UCSD-AML1 (cell line): Measurements from ENCODE around the gene EFCAB5.
"Not testable (repeated sequence)": the region's sequence is repeated elsewhere in the genome, so short reads cannot be mapped to it uniquely, and the experiment has no call there.

Experiments
- DNase-seq: peaks from one replicate; lab custom pipeline; 2025; ENCODE audit not compliant: unreplicated experiment; lab: John Stamatoyannopoulos, UW

Gene EFCAB5

DNA sequence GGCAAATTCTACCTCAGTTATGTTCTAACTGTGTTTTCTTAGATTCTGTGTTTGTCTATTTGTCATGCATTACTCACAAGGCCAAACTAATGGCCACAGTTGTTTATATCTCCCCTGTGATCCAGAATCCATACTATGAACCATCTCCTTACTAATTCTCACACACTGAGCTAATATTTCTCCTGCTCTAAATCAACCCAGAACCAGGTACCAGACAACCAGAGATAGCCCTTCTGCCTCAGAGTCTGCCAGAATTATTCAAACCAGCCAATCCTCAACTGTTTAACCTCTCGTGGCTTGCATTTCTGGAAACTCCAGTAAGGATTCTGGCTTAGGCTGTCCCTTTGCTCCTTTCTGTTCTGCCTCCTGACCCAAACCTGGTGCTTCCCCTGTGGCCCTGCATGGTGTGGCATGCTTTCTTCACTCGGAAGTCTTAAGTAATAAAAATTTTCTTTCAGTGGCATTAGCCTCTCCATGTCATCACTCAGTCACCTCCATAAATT is 59.4 kb downstream of the EFCAB5 start:
- DNase-seq = no peak

DNA sequence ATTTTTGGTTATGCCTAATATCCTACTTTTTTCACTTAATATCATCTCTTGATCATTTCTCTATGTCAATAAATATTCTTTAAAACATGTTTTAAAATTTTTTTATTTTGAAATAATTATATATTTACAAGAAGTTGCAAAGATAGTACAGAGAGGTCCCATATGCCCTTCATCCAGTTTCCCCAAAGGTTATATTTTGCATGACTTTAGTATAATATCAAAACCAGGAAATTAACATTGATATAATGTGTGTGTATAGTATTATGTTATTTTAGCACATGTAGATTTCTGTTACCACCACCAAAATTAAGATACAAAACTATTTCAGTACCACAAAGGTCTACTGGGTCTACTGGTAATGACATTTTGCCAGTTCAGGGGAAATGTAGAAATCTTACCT is 60.7 kb downstream of the EFCAB5 start:
- no peak for DNase-seq

DNA sequence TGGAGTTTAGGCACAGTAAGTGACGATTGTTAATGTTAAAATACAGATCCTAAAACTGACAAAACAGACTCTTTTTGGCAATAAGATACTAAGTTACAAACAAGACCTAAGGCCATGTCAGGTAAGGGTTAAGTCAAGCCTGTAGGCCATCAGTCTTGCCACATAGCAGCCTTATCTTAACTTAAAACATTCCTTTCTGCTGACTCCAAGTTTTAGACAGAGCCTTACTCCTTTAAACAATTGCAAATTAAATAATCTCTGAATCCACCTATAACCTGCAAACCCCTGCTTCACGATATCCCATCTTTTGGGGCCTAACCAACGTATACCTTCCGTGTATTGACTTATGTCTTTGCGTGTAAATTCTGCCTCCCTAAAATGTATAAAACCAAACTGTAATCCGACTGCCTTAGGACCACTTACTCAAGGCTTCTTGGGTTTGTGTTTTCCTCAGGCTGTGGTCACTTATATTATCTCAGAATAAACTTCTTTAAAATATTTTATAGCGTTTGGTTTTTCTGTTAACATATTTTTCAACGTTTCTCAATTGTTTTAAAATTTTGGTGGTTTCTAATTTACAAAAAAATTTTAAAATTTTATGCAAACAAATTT is 64.4 kb downstream of the EFCAB5 start:
- no peak for DNase-seq

DNA sequence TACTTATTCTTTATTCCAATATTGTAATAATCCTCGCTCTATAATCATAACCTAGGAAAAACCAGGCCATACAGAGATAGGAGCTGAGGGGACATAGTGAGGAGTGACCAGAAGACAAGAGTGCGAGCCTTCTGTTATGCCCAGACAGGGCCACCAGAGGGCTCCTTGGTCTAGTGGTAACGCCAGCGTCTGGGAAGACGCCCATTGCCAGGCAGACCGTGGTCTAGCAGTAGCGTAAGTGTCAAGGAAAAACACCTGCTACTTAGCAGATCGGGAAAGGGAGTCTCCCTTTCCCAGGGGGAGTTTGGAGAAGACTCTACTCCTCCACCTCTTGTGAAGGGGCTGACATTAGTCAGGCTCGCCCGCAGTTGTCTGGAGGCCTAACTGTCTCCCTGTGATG is 70.5 kb downstream of the EFCAB5 start:
- DNase-seq = not testable (repeated sequence)

DNA sequence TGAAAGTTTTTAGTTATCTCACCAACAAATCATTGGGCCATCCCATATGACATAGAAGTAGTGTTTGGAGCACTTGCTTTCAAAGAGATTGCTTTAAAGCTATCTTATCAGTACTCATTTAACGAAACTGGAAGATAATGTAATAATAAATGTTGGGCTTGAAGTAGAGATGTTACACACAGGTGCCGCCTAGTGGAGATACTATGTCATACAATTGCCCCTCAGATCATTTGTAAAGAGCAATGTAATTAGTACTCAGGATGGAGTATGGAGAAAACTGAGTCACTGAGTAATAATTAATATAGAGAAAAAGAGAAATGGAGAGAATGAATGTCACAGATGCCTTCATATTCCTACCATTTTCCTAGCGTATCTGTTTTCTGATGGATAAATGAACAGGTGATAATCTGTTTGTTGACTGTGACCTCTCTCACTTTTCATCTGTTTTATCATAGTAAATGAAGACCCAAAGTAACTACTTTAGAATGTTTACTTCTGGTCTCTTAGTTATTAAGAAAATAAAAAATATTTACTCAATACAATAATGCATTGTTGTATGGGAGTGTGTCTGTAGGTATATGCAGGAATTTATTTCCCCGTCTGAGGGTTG is 80.4 kb downstream of the EFCAB5 start:
- no peak for DNase-seq

DNA sequence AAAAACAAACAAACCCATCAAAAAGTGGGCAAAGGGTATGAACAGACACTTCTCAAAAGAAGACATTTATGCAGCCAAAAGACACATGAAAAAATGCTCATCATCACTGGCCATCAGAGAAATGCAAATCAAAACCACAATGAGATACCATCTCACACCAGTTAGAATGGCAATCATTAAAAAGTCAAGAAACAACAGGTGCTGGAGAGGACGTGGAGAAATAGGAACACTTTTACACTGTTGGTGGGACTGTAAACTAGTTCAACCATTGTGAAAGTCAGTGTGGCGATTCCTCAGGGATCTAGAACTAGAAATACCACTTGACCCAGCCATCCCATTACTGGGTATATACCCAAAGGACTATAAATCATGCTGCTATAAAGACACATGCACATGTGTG is 83.9 kb downstream of the EFCAB5 start:
- DNase-seq = not testable (repeated sequence)

DNA sequence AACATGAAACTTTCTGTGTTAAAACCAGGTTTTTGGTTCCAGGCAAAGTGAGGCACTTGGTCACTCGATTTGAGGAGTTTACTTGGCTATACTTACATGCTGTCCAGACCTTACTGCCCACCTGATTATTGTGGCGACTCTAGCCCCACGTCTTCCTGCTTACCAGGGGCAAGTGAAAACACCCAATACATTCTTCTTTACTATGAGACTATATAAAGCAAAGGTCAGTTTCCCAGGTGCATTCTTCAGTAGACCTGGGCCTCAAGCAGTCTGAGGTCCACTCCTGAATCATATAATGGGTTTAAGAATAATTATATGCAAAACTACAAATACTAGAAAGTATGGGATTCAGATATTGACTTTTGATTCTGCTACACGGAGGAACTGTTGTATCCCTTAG is 86.2 kb downstream of the EFCAB5 start:
- DNase-seq = no peak

DNA sequence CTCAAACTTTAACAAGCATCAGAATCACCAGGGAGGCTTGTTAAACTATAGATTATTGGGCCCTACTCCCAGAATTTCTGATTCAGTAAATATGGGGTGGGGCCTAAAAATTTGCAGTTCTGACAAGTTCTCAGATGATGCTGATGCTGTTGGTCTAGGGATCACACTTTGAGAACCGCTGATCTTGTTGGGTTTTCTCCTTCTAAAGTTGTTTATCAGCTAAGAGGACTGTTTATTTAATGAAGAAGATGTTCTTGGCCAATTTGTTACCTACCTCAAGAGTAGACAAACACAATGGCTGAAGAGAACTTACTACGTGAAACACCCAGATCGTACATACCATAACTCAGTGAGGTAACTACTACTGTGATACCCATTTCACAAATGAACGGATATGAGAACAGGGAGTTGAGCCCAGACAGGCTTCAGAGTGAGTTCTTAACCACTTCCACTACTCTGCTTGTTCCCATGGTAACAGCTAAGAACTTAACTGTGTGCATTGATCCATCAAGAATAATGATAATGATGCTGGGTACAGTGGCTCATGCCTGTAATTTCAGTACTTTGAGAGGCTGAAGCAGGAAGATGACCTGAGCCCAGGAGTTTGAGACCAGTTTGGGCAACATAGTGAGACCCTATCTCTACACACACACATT is 89.9 kb downstream of the EFCAB5 start:
- no peak for DNase-seq

DNA sequence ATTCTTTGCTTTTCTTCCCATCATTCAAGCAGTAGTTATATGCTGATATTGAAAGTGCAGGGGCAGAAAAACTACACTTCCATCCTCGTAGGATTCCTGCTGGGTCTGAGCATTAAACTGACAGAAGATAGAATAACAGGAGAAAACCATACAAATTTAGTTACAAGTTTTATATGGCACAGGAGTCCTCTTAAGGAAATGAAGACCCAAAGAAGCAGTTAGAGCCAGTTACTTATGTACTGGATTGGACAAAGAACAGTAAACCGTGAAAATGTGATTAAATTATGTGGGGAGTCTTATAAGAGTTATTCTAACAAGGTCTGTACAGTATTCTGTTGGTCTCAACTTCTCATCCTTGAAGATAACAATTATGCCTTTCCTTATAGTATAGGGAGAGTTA is 93.9 kb downstream of the EFCAB5 start:
- no peak for DNase-seq

DNA sequence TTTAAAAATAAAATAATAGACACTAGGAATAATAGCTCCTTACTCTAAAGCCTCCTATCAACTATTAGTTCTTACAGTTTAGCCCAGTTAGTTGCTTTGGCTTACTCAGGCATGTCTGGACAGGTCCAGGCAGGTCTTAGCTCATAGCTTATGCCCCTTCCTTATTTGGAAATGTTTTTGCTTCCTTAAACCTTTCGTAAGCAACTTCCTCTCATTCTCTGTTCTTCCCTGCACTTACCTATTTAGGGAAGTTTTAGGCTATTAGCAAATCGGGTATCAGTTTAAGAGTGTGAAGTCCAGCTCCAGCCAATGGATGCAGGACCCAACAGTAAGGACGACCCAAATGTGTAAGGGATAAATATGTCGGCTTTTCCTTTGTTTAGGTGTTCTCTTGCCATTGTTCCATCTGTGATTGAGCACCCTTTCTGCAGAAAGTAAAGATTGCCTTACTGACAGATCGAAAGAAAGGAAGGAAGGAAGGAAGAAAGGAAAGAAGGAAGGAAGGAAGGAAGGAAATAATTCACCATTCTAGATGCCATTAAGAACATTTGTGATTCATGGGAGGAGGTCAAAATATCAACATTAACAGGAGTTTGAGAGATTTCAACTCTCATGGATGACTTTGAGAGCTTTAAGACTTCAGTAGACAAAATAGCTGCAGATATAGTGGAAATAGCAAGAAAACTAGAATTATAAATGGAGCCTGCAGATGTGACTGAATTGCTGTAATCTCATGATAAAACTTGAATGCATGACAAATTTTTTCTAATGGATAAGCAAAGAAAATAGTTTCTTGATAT is 99.5 kb downstream of the EFCAB5 start:
- DNase-seq = not testable (repeated sequence)

DNA sequence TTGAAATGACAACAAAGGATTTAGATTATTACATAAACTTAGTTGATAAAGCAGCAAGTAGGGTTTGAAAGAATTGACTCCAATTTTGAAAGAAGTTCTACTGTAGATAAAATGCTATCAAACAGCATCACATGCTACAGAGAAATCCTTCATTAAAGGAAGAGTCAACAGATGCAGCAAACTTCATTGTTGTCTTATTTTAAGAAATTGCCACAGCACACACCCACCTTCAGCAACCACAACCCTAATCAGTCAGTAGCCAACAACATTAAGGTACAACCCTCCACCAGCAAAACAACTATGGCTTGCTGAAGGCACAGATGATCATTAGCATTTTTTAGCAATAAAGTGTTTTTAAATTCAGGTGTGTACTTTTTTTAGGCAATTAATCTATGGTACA is 100.1 kb downstream of the EFCAB5 start:
- DNase-seq = no peak

DNA sequence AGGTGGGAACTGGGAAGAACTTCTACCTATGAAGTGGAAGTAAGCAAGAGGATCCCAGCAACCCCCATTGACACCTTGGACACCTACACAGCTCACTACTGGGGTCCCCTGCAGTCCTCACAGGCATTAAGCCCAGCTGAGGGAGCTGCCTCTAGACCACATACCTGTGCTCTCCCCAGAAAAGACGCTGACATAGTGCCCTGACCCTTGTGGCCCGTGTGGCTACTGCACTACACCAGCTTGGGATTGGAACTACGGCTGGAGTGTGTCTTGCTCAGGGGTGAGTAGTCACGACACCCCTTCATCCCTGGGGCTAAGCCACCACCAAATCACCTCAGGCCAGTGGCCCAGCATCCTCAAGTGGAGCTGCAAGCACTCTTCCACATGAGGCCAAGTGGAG is 120.9 kb downstream of the EFCAB5 start:
- no peak for DNase-seq

DNA sequence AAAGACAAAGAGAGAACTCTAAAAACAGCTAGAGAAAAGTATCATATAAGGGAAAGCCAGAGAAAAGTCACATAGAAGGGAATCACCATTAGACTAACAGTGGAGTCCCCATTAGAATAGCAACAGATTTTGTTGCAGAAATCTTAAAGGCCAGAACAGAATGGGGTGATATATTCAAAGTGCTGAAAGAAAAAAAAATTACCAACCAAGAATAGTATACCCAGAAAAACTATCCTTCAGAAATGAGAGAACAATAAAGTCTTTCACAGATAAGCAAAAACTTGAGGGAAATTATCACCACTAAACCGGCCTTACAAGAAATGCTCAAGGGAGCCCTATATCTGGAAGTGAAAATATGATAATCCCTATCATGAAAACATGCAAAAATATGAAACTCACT is 123.3 kb downstream of the EFCAB5 start:
- DNase-seq = no peak

DNA sequence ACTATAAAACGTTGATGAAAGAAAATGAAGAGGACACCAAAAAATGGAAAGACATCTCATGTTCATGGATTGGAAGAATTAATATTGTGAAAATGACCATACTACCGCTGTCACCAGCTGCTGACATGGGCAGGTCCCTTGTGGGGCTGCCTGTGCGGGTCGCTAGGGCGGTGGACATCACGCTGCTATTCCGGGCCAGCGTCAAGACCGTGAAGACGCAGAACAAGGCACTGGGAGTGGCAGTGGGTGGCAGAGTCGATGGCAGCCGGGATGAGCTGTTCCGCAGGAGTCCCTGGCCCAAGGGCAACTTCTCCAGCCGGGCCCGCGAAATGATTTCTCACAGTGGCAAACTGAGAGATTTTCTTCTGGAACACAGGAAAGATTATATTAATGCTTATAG is 127.0 kb downstream of the EFCAB5 start:
- no peak for DNase-seq

DNA sequence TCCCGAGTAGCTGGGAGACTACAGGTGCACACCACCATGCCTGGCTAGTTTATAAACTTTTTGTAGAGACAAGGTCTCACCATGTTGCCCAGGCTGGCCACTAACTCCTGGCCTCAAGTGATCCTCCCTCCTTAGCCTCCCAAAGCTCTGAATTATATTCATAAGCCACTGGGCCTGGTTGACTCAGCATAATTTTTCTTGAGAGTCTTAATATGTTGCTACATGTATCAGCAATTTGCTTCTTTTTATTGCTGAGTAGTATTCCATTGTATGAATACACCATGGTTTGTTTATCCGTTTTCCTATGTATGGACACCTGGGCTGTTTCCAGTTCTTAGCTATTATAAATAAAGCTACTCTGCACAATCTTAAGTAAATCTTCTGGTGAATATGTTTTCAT is 132.8 kb downstream of the EFCAB5 start:
- DNase-seq = no peak

DNA sequence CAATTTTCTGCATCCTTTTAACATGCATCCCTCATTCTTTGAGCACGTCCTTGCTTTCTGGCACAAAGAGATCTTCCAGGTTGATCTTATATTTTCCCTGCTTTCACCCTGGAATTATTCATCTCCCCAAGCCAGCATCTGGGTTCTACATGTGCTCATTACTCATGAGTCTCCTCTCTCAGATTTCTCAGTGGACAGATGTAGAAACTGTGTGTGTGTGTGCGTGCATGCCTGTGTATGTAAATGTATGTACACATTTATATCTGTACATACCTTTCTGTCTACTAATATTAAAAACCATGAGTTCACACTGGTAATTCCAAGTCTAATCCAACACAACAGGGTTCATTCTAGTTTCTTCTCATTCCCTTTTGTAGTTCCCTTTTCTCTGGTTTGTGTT is 133.3 kb downstream of the EFCAB5 start:
- no peak for DNase-seq

DNA sequence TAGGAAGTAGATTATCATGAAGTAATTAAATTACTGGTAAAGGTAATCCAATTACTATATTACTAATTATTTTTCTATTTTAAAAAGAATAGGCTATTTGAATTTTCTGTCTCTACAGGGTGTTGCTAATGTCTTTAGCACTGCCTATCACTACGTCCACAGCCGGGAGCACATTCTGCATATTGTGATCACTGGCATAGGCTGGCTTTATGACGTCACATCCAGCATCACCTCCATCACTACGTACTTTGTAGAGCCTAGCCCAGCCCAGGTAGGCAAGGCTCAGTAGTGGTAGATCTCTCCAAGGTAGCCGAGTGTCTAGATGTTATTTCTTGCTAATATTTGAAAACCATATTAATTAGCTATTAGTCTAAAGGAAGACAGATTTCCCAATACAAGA is 141.3 kb downstream of the EFCAB5 start:
- DNase-seq = no peak

DNA sequence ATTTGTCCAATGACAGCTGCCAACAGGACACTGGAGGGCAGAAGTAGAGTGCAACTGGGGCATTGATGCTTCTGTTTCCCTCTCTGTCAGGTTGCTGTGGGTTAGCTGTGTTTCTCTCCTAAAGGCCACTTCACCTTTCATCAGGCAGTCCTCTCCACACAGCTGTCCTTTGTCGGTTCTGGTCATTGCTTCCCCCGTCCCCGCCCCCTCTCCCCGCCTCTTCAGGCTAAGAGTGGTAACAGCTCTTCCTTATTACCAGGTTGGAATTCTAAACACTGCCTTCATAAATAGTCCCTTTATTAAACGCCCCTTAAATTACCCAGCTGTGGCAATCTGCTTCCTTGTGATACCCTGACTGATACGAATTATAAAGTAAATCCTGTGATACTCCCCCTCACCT is 143.4 kb downstream of the EFCAB5 start:
- DNase-seq = no peak

DNA sequence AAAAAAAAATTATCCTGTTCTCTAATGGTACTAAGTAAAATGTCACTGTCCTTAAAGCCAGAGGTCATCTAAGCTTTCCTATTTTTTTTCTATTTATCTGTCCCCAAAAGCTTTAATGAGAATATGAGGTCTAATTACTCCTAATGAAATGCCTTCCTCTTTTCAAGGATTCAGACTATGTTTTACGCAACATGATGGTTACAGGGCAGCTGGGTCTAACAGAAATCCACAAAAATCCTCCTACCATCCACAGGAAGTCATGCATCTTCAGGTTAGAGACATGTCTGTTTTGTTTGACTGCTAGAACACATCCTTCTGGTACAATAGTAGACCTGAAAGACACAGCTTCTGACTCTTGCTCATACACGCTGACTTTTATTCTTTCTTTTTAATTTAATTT is 145.5 kb downstream of the EFCAB5 start:
- DNase-seq = no peak

DNA sequence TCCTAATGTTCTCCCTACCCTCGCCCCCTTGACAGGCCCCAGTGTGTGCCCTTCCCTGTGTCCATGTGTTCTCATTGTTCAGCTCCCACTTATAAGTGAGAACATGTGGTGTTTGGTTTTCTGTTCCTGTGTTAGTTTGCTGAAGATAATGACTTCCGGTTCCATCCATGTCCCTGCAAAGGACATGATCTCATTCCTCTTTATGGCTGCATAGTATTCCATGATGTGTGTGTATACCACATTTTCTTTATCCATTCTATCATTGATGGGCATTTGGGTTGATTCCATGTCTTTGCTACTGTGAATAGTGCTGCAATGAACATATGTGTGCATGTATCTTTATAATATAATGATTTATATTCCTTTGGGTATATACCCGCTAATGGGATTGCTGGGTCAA is 146.0 kb downstream of the EFCAB5 start:
- not testable (repeated sequence) for DNase-seq

DNA sequence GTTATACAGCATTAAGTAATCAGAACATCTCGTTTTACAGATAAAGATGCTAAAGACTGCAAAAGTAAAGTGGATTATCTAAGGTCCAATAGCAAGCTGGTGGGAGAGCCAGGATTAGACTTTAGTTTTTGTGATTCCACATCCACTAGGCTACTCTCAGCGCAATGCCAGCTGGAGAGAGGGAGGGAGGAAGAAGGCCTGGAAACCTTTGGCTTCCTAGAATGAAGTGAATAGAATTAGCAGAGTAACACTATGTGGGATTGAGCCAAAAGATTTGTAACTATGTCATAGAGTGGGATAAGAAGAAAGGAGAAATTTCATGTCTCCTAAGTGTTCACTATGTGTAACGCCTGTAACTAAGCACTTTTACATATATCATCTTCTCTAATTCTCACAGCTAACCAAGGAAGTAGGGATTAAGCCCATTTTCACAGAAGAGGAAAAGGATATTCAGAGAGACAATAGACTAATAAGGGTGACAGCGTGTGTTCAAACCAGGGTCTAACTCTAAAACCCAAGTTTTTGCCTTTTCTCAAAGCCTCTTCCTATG is 149.8 kb downstream of the EFCAB5 start:
- no peak for DNase-seq
